ENCODE measurements around the gene ARHGEF18. TPM values are rescaled to one million over a fixed set of nuclear protein-coding genes. Genes with fewer than 3 reads are reported as not detected.

Gene ARHGEF18
- total RNA-seq, 1 donor from 2014 or later, result 44.6 TPM

GRCh38 chr19:7385062-7385461, 36.3 kb downstream of the ARHGEF18 start:
- H3K4me3 ChIP-seq (ENCODE audit: insufficient read depth, low read depth, low read length), result no peak overlapping the region
- Mint-ChIP-seq H3K27me3 (ENCODE audit: low read depth, unreplicated experiment) (peaks cover 17% of the 10 kb centered on the region), H3K9me3 (ENCODE audit: unreplicated experiment) (peaks cover 1% of the 10 kb centered on the region), H3K27ac (ENCODE audit: unreplicated experiment) (no peak overlapping the region), H3K4me1 (ENCODE audit: low read depth, unreplicated experiment) (no peaks in the 10 kb centered on the region), H3K4me3 (ENCODE audit: unreplicated experiment) (no peak overlapping the region), H3K36me3 (ENCODE audit: low read depth, unreplicated experiment) (no peaks in the 10 kb centered on the region)
- no peak for DNase-seq (ENCODE audit: low read depth)
- H4K20me1 ChIP-seq (ENCODE audit: insufficient read depth, low read length), result no peaks in the 10 kb centered on the region
- H2AFZ ChIP-seq (ENCODE audit: low read depth, low read length), result no peak overlapping the region
- no peak for FAIRE-seq
- H3K27me3 ChIP-seq (ENCODE audit: insufficient read depth, low read length), result no peaks in the 10 kb centered on the region
- no peak overlapping the region for H3K9ac ChIP-seq (ENCODE audit: low read length)
- H3K36me3 ChIP-seq (ENCODE audit: insufficient read depth, low read length), result no peaks in the 10 kb centered on the region
- no peak overlapping the region for H3K4me2 ChIP-seq (ENCODE audit: low read length)
- H3K27ac ChIP-seq (ENCODE audit: low read depth, low read length), result no peak overlapping the region
- H3K79me2 ChIP-seq (ENCODE audit: insufficient read depth, low read length), result no peaks in the 10 kb centered on the region
- TF ChIP-seq, protein P1, sequence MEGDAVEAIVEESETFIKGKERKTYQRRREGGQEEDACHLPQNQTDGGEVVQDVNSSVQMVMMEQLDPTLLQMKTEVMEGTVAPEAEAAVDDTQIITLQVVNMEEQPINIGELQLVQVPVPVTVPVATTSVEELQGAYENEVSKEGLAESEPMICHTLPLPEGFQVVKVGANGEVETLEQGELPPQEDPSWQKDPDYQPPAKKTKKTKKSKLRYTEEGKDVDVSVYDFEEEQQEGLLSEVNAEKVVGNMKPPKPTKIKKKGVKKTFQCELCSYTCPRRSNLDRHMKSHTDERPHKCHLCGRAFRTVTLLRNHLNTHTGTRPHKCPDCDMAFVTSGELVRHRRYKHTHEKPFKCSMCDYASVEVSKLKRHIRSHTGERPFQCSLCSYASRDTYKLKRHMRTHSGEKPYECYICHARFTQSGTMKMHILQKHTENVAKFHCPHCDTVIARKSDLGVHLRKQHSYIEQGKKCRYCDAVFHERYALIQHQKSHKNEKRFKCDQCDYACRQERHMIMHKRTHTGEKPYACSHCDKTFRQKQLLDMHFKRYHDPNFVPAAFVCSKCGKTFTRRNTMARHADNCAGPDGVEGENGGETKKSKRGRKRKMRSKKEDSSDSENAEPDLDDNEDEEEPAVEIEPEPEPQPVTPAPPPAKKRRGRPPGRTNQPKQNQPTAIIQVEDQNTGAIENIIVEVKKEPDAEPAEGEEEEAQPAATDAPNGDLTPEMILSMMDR (IDR thresholded peaks at IDR 0.05; ENCODE audit: insufficient read depth, low read depth, low read length), result no peak
- TF ChIP-seq EZH2 (IDR thresholded peaks at IDR 0.05; ENCODE audit: insufficient read depth, low read length), result no peak
- no peaks in the 10 kb centered on the region for H3K4me1 ChIP-seq (ENCODE audit: insufficient read depth, low read length)
- H3K9me3 ChIP-seq (ENCODE audit: insufficient read depth, low read depth, low read length), result no peaks in the 10 kb centered on the region

- Histone ChIP-seq H3K9ac (ENCODE audit: low read length) (no peak overlapping the region), H3K27ac (ENCODE audit: low read depth, low read length) (no peak overlapping the region), H3K9me3 (ENCODE audit: insufficient read depth, low read depth, low read length) (no peaks in the 10 kb centered on the region), H3K4me1 (ENCODE audit: insufficient read depth, low read length) (peaks cover 4% of the 10 kb centered on the region), H3K4me3 (ENCODE audit: insufficient read depth, low read depth, low read length) (no peak overlapping the region), H4K20me1 (ENCODE audit: insufficient read depth, low read length) (no peaks in the 10 kb centered on the region), H3K36me3 (ENCODE audit: insufficient read depth, low read length) (no peaks in the 10 kb centered on the region), H3K27me3 (ENCODE audit: insufficient read depth, low read length) (no peaks in the 10 kb centered on the region), H2AFZ (ENCODE audit: low read depth, low read length) (no peak overlapping the region), H3K79me2 (ENCODE audit: insufficient read depth, low read length) (no peaks in the 10 kb centered on the region), H3K4me2 (ENCODE audit: low read length) (no peak overlapping the region)
- Mint-ChIP-seq H3K9me3 (ENCODE audit: unreplicated experiment) (peaks cover 1% of the 10 kb centered on the region), H3K36me3 (ENCODE audit: low read depth, unreplicated experiment) (no peaks in the 10 kb centered on the region), H3K4me1 (ENCODE audit: low read depth, unreplicated experiment) (peaks cover 1% of the 10 kb centered on the region), H3K4me3 (ENCODE audit: unreplicated experiment) (no peak overlapping the region), H3K27me3 (ENCODE audit: low read depth, unreplicated experiment) (peaks cover 17% of the 10 kb centered on the region), H3K27ac (ENCODE audit: unreplicated experiment) (no peak overlapping the region)
- TF ChIP-seq, protein P1 (IDR thresholded peaks at IDR 0.05; ENCODE audit: insufficient read depth, low read depth, low read length), result no peak
- no peak for TF ChIP-seq EZH2 (IDR thresholded peaks at IDR 0.05; ENCODE audit: insufficient read depth, low read length)
- DNase-seq (ENCODE audit: low read depth), result no peak
- FAIRE-seq, result no peak
These were observed 37.6 kb downstream of the ARHGEF18 start for GRCh38 chr19:7386308-7386707.

DNA sequence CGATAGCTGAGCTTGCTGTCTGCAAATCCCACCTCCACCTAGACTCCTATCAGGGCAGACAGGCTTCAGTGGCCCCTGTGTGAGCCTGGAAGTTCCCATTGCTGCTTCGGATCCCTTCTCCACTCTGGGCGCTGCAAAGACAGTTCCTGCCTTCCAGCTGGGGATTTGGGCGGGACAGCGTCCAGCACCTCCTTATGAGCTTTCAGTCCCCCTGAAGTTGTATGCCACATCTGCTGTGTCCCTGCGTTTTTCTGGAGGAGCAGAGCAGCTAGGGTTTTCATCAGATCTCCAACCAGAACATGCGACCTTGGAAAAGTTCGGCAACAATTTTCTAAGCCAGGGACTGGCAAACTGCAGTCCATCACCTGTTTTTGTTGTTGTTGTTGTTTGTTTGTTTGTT, 38.0 kb downstream of the ARHGEF18 start:
- Histone ChIP-seq H3K4me1 (ENCODE audit: insufficient read depth, low read length) (peaks cover 8% of the 10 kb centered on the region), H3K36me3 (ENCODE audit: insufficient read depth, low read length) (no peaks in the 10 kb centered on the region), H3K9me3 (ENCODE audit: insufficient read depth, low read depth, low read length) (no peaks in the 10 kb centered on the region), H3K4me2 (ENCODE audit: low read length) (no peak overlapping the region), H3K9ac (ENCODE audit: low read length) (no peak overlapping the region), H3K79me2 (ENCODE audit: insufficient read depth, low read length) (no peaks in the 10 kb centered on the region), H2AFZ (ENCODE audit: low read depth, low read length) (no peak overlapping the region), H3K27ac (ENCODE audit: low read depth, low read length) (no peak overlapping the region), H4K20me1 (ENCODE audit: insufficient read depth, low read length) (no peaks in the 10 kb centered on the region), H3K4me3 (ENCODE audit: insufficient read depth, low read depth, low read length) (no peak overlapping the region), H3K27me3 (ENCODE audit: insufficient read depth, low read length) (no peaks in the 10 kb centered on the region)
- no peaks in the 10 kb centered on the region for H3K36me3 Mint-ChIP-seq (ENCODE audit: low read depth, unreplicated experiment)
- H3K9me3 Mint-ChIP-seq (ENCODE audit: unreplicated experiment), result peaks cover 1% of the 10 kb centered on the region
- no peak overlapping the region for H3K27ac Mint-ChIP-seq (ENCODE audit: unreplicated experiment)
- H3K27me3 Mint-ChIP-seq (ENCODE audit: low read depth, unreplicated experiment), result peaks cover 17% of the 10 kb centered on the region
- H3K4me3 Mint-ChIP-seq (ENCODE audit: unreplicated experiment), result no peak overlapping the region
- FAIRE-seq (no peak), DNase-seq (ENCODE audit: low read depth) (no peak)
- H3K4me1 Mint-ChIP-seq (ENCODE audit: low read depth, unreplicated experiment), result peaks cover 3% of the 10 kb centered on the region
- TF ChIP-seq EZH2 (IDR thresholded peaks at IDR 0.05; ENCODE audit: insufficient read depth, low read length), result no peak
- TF ChIP-seq, protein P1 (IDR thresholded peaks at IDR 0.05; ENCODE audit: insufficient read depth, low read depth, low read length), result no peak
